Measurements from ENCODE around the gene MAX.
A peak's percentile ranks its signal among the peaks of the same experiment; 100 is the strongest.

MAX gene, protein sequence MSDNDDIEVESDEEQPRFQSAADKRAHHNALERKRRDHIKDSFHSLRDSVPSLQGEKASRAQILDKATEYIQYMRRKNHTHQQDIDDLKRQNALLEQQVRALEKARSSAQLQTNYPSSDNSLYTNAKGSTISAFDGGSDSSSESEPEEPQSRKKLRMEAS

DNA sequence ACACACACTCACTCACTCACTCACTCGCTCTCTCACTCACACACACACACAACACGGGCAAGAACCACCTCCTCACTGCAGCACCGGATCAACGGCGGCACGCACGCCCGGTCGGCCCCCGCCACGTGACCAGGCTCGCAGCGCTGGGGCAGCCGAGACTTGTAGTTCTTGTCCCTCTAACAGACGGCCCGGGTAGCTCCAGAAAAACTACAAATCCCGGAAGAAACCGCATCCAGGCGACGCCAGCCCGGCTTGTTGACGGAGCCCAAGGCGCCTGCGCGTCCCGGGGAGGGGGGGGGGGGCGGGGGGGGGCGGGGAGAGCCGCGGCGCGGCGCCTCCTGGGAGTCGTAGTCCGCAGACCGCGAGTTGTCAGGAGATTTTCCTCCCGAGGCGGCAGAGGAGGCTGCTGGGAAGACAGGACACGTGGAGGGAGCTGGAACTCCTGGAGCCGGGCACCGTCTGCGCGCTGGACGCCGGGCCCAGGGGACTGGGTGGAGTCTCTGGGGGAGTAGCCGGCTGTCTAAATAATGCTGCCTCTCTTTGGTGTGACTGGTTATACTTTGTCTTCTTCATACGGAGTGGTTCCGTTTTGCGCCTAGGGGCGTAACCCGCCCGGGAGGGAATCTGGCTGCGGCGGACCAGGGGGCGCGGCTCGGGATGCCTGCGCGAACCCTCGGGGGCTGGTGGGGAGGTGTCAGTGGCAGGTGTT is at the start of gene MAX:
TSS of gene MAX (minus strand) at position 77 of the 709 bp plus-strand sequence. CDS start 178 bp downstream, outside the sequence.
- peak; percentile 98 for DNase-seq

- DNase-seq, result no peak
Measured at GRCh38 chr14:65151609-65151956, 49.3 kb upstream of the MAX start.

DNA sequence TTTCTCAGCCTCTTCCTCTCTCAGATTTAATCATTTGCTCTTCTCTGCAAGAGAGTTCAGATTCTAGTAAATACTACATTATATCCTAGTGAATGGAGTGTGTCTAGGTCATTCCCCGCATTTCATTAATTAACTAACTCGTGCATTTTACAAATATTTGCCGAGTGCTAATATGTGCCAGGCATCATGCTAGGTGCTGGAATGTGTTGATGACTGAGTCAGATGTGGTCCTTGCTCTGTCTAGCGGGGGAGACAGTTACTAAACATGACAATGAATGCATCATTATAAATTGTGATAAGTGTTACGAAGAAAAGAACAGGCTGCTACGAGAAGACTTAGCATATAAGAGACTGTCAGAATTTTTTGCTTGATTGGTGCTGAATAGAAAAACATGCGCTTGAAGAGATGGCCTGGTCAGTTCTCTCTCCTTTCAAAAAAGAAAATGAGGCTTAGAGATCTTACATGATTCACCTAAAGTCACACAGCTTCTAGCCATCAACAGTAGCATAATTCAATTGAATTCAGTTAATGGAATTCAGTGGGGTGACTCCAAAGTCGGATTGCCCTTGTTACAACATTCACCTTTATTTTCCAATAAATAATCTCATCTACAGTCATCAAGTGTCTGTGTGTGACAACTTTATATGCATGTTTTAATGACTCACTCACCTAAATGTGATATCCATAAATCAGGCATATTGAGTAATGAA is 48.7 kb upstream of the MAX start:
- no peak for DNase-seq

- DNase-seq, result no peak
Measured at GRCh38 chr14:65149116-65149515, 46.8 kb upstream of the MAX start.

GRCh38 chr14:65144170-65144569 is 41.9 kb upstream of the MAX start:
- DNase-seq, result no peak

DNA sequence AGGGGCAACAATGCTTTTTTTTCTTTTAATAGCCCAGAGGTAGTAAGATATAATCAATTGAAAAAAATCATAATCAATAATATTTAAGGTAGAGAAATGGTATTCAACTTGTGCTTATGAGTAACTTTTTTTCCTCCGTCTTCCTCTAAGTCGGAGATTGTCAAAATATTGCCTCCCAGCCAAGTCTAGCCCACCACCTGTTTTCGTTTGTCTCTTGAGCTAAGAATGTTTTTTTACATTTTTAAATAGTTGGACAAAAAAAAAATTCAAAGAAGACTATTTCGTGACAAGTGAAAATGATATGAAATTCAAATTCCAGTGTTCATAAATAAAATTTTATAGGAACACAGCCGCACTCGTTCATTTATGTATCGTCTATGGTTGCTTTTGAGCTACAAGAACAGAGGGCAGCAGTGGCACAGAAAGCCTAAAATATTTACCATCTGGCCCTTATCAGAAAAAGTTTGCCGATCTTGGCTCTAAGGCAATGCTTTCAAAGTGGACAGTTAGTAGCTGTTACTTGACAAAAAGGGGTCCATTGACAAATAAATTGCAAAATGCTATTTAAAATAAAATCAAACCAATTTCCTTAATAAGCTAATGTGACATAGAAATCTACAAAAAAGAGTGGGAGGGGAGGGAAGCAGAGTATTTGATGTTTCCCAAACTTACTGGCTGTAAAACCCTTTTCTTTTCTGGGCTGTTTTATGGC is 40.8 kb upstream of the MAX start:
- DNase-seq, result no peak

GRCh38 chr14:65142429-65142828 is 40.1 kb upstream of the MAX start:
- no peak for DNase-seq

GRCh38 chr14:65141523-65141922 is 39.2 kb upstream of the MAX start:
- no peak for DNase-seq

- DNase-seq, result no peak
Measured at GRCh38 chr14:65137648-65138307, 35.5 kb upstream of the MAX start.

DNA sequence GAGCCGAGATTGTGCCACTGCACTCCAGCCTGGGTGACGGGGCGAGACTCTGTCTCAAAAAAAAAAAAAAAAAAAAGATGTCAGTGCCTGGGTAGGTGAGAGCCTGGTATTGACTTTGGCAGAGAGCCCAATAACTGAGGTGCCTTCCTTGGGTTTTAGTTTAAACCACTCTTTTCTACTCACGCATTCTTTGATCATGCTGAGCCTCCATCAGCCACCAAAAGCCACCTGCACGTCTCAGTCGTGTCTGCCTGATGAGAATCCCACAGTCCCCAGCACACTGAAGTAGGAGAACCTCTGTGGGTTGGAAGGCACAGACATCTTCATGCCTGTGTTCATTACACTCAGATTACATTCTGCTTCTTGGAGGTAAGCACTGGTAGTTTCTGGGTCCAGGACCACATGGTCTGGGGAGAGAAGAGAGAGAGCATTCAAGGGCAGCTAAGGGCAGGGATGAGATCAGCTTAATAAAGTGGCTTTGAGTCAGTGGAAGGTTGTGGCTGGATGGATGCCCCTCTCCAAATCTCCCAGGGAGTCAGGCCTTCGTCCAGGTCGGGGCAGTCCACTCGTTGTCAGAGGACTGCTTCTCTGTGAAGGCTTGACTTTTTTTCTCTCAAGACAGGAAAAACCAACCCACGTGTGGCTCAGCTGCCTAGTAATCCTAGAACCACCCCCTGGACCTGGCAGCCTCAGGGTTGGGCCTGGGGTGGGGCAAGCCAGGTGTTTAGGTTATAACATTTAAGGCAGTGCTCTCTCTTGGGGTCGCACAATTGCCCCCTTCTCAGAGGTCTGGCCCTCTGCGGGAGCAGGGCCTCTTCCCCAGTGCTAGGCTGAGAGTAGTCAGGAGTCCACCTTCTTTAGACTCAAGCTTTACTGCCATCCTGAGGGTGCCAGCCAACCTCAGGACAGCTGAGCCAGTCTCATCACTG is 32.6 kb upstream of the MAX start:
- no peak for DNase-seq

- DNase-seq, result no peak
Measured at GRCh38 chr14:65132855-65133254, 30.5 kb upstream of the MAX start.

DNA sequence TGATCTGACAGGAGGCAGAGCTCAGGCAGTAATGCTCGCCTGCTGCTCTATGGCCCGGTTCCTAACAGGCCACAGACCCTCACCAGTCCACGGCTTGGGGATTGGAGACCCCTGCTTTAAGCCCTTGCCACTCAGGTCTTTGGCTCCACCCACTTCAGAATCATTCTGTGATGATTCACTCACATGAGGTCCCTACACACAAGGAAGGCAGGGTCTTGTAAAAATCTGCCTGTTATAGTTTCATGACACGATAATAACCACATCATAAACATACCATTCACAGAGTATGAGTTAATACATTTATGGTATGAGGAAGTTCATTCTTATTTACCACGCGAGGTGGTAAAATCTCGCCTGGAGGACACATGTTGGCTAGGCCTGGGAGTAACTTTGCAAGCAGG is 29.0 kb upstream of the MAX start:
- no peak for DNase-seq

DNA sequence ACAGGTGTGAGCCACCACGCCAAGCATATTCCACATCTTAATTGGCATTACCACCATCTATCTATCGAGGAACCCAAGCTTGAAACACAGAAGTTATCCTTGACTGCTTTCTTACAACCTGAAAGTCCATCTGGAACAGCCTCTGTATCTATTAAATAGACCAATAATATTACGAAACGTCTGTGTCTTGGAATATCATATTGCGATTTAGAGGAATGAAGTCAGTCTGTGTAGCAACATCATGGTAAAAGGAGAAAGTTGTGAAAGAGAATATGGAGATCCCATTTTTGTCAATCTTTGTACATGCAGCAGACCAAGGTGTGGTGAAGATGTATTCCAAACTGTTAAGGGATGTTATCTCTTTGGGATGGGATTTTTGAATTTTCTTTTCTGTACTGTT is 25.8 kb upstream of the MAX start:
- no peak for DNase-seq

DNA sequence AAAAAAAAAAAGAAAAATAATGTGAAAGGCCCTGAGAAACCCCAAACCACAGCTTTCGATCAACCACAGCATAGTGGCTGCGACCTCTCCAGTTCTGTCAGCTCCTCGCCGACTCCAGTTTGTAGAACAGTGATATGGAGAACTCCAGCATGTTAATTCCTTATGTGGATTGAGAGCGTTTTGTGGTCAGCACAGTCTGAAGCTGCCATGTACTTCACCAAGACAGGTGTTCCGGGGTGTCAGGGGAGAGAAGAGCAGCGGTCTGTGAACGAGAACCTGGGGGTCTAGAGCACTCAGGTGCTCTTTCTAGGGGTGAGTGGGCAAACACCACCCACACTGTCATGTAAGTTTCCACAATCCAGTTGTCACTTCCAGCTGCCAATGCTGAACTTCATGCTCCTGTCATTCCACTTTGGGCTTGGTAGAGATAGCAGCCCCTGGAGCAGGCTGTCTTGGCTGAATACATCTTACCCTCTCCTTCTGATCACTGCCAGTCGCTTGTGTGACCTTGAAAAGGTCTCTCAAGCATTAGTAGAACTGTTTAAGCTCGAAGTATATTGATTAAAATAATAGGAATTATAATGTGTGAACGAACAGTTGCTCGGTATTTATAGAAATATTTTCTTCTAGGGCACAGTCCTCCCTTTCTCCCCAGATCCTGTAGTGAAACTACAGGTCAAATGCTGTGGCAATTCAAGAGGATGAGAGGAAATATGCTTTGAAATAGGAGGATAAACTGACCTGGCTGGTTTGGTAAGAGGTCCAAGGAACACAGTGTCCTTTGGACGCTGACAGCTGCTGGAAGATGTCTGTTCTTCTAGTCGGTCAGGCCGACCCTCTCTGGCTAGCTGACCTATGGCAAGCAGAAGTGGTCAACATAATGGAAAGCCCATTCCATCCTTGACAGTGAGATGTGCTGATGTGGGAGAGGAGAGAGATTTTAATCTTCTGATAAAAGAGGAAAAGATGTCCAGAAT is 15.7 kb upstream of the MAX start:
- no peak for DNase-seq

DNA sequence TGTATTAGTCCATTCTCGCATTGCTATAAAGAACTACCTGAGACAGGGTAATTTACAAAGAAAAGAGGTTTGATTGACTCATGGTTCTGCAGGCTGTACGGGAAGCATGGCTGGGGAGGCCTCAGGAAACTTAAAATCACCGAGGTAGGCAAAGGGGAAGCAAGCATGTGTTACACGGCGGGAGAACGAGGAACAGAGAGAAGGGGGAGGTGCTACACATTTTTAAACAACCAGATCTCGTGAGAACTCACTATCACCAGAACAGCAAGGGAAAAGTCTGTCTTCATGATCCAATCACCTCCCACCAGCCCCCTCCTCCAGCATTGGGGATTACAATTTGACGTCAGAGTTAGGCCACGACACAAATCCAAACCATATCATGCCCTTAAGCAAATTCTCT is 13.3 kb upstream of the MAX start:
- no peak for DNase-seq

DNA sequence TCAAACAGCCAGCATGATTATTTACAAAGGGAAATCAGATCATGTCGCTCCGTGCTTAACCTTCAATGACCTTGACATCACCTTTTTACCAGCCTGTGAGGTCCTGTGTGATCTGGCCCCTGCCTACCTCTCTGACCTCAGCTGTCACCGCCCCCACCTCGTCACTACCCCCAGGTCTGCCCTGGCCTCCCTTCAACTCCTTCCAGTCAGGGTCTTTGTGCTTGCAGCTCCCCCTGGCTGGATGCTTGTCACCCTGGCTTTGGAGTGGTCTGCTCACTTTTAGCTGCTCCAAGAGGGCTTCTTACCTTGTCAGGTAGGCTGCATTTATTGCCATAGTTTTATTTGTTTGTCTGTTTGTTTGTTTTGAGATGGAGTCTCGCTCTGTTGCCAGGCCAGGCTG is 8.2 kb upstream of the MAX start:
- DNase-seq, result no peak

- no peak for DNase-seq
Measured at GRCh38 chr14:65109357-65109756, 7.0 kb upstream of the MAX start.

GRCh38 chr14:65107200-65107599 is 4.9 kb upstream of the MAX start:
- no peak for DNase-seq

GRCh38 chr14:65106736-65107135 is 4.4 kb upstream of the MAX start:
- no peak for DNase-seq

GRCh38 chr14:65106316-65106715 is 4.0 kb upstream of the MAX start:
- no peak for DNase-seq

GRCh38 chr14:65104791-65105190 is 2.5 kb upstream of the MAX start:
- DNase-seq, result no peak
